Measurements from ENCODE around the gene CELF5.
"Not testable (repeated sequence)": the region's sequence is repeated elsewhere in the genome, so short reads cannot be mapped to it uniquely, and the experiment has no call there.

CELF5 gene

DNA sequence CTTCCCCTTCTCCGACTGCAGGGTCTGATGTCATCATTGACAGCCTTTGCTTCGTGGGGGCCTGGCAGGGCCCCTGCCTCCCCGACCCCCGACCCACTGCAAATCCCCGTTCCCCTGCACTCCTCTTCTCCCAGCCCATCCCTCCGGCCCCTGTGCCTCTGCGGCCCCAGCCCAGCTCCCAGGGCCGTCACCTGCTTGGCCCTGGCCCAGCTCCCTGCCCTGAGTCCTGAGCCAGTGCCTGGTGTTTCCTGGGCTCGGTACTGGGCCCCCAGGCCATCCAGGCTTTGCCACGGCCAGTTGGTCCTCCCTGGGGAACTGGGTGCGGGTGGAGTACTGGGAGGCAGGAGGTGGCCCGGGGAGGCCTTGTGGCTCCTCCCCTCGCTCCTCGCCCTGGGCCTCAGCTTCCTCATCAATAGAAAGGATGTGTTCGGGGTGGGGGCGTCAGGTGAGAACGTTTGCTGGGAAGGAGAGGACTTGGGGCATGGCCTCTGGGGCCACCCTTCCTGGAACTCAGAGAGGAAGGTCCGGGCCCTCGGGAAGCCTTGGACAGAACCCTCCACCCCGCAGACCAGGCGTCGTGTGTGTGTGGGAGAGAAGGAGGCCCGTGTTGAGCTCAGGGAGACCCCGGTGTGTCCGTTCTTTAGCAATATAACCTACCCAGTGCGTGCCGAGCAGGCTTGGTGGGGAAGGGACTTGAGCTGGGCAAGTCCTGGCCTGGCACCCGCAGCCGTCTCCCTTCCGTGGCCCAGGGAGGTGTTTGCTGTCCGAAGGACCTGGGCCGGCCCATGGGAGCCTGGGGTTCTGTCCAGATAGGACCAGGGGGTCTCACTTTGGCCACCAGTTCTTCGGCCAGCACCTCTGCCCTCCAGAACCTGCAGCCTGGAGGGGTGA lies 15.9 kb upstream of the CELF5 start:
- no peak for DNase-seq

DNA sequence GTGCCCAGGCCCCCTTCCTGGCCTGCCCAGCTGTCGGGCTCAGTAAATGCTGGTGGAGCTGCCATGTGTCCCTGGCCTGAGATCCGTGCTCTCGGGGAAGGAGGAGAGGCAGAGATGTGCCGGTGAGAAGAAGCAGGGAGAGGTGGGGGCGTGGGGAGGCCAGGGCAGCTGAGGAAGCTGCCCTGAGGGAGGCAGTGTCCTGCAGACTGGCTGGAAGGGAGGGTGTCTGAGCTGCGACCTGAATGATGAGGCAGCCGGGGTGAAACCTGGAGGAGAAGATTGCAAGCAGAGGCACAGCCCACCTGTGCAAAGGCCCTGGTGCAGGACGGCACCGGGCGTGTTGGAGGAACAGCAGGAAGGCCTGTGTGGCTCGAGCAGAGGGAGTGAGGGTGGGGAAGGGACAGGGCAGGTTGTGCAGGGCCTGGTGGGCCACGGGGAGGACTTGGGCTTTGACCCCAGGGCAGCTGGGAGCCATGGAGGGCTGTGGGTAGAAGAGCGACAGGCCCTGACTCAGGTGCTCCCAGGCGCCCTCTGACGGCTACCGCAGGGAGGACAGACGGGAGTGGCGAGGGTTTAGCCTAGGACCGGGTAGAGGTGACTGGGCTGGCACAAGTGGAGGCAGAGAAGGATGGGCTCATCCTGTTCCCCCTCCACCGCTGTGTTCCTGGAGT lies 14.0 kb upstream of the CELF5 start:
- DNase-seq: peak; percentile 89

DNA sequence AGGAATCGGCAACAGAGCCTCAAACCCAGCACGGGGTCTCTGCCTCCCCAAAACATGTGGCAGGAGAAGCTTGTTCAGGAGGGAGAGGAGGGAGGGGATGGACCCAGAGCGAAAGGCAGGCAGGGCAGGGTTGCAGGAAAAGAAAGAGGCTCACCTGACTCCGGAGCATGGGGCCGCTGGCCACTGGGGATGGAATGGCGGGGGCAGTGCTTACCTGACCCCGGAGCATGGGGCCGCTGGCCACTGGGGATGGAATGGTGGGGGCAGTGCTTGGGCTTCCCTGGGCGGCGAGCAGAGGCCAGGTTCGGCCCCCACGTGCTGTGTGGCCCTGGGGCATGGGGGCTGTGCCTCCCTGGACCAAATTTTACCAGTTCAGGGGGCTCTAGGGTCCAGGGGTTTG lies 13.3 kb upstream of the CELF5 start:
- DNase-seq: no peak

DNA sequence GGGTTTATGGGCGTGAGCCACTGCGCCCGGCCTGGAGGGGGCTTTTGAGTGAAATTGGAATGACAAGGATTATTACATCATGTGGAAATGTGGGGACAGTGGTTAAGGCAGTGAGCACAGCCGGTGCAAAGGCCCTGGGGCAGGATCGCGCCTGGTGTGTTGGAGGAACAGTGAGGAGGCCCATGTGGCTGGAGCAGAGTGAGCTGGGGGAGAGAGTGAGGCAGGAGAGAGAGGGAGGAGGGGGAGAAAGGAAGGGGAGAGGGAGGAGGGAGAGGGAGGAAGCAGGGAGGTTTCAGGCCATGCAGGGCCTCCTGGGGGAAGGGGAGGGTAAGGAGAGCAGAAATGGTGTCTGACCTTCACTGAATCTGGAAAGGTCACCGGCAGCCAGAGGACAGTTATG lies 11.3 kb upstream of the CELF5 start:
- no peak for DNase-seq

DNA sequence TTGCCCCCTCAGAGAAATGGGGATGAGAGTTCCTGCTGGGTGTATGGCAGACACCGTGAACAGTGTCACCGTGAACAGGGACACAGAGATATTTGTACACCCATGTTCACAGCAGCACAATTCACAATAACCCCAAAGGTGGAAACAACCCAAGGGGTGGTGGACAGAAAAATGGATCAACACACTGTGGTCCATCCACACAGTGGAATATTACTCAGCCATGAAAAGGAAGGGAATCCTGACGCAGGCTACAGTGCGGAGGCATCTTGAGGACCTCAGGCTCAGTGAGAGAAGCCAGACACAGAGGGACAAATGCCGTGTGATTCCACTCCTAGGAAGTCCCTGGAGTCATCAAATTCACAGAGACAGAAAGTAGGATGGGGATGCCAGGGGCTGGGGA lies 7.6 kb upstream of the CELF5 start:
- no peak for DNase-seq

DNA sequence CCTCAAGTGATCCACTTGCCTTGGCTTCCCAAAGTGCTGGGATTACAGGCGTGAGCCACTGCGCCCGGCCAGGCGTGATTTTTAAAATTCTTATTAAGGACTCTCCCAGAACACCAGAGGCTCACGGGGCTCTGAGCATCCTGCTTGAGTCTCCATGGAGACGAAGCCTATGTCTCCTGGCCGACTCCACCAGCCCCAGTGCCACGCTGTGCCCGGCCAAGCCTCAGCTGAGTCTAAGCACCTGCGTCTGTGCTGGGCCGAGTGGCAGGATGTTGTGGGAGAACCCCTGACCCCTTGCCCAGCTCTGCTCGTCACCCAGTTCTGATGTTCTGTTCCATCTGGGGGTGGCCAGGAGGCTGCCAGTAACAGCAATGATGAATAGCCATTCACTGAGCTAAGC lies 3.9 kb upstream of the CELF5 start:
- DNase-seq: no peak

DNA sequence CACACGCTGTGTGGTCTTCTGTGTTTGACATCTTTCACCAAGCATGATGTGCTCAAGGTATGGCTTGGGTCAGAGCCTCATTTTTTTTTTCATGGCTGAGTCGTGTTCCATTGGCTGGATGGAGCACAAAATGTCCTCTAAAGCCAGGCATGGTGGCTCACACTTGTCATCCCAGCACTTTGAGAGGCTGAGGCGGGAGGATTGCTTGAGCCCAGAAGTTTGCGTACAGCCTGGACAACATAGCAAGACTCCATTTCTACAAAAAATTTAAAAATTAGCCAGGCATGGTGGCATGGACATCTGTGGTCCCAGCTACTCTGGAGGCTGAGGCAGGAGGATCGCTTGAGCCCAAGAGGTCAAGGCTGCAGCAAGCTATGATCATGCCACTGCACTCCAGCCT lies 2.9 kb upstream of the CELF5 start:
- not testable (repeated sequence) for DNase-seq

DNA sequence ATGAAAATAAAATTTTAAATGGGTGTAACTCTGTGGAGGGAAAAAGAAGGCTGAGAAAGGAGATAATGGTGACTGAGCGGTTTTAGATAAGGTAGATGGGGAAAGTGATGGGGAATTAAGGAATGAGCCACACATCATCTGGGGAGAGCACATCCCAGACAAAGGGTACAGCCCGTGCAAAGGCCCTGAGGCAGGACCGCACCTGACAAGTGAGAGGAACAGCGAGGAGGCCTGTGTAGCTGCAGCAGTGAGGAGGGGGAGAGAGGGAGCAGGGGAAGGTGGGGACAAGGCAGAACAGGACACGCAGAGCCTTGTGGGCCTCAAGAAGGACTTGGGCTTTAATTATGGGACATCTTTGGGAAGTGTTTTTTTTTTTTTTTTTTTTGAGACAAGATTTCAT lies 1.8 kb upstream of the CELF5 start:
- DNase-seq: no peak

DNA sequence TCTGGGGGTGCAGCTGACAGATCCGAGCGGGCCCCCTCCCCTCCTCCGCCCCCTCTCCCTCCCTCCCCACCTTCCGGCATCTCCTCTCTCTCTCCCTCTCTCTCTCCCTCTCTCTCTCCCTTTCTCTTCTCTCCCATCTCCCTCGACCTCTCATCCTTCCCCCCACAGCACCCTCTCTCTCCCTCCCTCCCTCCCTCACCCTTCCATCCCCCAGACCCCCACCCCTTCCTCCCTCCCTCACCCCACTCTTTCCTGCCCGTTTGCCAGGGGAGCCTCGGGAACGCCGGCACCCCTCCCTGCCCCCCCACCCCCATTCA lies 666 bp downstream of the CELF5 start:
- no peak for DNase-seq

DNA sequence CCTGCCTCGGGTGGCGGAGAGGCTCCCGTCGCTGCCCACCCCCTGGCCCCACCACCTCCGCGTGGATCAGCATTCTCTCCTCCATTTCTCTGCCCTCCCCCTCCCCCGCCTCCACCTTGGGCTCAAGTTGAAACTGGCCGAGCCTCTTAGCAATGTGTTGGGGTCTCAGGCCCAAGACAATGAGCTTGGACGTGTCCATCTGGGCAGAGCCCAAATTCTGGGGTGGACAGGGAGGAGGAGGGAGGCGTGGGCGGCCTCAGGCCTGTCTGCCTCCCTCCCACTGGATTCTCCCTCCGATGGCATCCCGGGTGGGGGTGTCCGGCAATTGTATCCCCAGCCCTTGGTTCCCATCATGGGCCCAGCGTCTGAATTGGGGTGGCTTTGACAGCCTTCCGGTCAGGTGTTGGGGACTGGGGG lies 1.2 kb downstream of the CELF5 start:
- no peak for DNase-seq

DNA sequence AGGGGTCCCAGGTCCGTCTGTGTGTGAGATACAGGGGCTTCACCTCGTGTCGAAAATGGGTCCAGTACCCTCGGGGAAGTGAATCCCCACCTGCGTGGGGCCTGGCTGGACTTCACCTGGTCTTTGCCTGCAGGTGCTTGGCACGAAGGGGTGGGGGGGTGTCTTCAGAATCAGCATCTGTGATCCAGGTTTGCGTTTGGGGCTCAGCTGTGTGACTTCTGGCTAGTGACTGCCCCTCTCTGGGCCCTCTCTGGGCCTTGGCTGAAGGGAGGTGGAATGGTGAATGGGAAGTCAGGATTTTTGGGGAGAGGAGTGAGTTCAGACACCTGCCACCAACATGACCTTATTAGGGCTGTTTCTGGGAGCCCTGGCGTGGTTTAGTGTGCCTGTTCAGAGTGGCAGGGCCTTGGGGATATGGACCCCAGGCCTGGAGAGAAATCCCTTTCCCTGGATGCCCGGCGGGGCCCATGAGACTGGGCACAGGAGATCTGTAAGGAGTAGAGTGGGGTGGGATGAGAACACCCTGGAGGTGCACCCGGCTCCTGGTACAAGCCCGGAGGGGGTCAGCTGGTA lies 2.7 kb downstream of the CELF5 start:
- DNase-seq: no peak

DNA sequence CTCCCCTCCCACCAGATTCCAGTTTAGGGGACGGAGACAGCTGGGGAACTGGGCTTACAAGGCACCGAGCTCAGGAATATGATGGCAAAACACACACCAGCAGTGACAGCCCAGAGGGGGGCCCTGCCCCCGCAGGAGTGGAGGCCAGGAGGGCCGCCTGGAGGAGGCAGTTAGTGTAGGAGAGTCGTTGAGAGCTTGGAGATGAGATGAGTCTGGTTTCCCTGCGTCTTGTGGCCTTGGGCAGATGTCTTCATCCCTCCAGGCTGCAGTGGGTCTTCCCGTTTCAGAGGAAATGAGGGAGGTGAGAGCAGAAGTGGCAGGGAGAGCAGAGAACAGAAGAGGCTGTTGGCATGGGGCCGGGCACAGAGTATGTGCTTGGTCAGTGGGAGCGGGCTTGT lies 4.9 kb downstream of the CELF5 start:
- DNase-seq: no peak

DNA sequence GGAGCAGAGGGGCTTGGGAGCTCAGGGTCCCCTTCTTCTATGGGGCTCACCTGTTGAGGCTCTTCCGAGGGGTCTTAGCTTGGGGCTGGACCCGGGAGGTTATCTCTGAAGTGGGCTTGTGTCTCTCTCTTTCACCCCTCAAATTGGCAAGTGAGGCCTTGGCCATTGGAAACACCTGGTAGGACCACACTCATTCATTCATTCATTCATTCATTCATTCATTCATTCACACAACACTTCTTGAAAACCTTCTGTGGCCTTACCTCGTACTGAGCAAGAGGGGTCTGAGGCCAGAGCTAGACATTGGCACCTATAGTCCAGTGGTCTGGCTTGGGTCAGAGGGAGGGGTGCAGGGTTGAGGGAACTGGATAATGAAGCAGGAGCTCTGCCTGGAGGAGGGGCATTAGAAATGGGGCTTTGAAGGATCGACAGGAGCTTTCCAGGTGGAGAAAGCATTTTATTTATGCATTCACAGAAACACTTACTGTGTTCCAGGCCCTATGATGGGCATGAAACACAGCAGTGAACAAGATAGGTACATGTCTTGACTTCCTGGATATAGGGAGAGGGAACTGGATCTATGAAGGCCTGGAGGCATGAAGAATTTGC lies 5.5 kb downstream of the CELF5 start:
- DNase-seq: no peak

DNA sequence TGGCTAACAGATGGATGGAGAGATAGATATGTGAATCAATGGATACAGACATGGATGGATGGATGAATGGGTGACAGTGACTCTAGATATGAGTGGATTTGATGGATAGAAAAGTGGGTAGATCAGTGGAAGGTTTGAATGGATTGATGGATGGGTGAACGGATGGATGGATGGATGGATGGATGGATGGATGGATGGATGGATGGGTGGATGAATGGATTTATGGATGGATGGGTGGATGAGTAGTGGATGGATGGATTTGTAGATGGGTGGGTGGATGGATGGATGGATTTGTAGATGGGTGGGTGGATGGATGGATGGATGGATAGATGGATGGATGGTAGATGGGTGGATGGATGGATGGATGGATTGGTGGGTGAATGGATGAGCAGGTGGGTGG lies 6.8 kb downstream of the CELF5 start:
- no peak for DNase-seq

DNA sequence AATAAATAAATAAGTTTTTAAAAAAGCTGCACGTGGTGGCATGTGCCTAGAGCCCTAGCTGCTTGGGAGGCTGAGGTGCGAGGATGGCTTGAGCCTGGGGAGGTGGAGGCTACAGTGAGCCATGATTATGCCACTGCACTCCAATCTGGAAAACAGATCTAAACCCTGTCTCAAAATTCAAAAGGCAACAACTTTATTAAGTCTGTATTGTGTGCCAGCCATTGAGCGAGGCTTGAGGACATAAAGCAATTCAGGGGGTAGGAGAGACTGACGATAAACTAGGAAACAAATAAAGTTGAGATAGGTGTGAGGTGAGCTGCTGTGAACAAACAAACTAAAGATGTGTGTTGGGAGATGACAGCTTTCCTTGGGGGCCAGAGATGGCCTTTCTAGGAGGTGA lies 8.7 kb downstream of the CELF5 start:
- no peak for DNase-seq

DNA sequence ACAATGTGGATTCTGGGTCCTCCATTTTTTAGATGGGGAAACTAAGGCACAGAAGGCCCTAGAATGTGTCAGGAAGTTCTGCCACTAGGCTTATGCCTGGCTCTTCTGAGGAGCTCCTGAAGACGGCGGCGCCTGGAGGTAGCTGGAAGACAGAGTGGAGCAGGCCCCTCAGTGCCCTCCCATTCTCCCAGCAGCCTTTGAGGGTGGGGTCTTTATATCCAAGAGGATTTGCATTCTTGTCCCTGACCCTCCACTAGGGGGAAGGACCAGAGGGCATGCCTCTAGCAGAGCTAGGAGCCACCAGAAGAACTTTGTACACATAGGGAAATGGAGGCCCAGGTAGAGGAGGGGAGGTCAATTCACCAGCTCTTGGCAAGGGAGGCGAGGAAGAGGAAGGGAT lies 9.4 kb downstream of the CELF5 start:
- DNase-seq: no peak

DNA sequence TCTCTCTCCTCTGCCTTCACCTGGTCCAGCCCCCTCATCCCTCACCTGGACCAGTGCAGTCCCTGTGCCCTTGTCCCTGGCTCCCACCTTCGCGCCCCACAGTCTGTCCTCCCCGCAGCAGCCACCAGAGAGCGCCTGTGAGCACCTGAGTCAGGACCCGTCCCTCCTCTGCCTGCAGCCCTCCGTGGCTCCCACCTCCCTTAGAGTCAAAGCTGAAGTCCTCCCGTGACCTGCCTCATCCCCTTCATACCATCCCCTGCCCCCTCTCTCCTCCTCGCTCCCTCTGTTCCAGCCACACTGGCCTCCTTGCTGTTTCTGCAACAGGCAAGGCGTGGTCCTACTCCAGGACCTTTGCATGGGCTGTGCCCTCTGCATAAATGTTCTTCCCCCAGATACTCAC lies 10.3 kb downstream of the CELF5 start:
- no peak for DNase-seq

DNA sequence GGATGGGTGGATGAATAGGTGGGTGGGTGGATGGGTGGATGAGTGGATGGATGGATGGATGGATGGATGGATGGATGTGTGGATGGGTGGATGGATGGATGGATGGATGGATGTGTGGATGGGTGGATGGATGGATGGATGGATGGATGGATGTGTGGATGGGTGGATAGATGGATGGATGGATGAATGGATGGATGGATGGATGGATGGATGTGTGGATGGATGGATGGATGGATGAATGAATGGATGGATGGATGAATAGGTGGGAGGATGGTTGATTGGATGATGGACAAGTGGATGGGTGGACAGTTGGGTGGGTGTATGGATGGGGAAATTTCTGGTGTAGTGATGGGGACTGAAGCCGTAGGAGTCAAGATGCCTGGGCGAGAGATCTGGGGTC lies 11.1 kb downstream of the CELF5 start:
- not testable (repeated sequence) for DNase-seq

DNA sequence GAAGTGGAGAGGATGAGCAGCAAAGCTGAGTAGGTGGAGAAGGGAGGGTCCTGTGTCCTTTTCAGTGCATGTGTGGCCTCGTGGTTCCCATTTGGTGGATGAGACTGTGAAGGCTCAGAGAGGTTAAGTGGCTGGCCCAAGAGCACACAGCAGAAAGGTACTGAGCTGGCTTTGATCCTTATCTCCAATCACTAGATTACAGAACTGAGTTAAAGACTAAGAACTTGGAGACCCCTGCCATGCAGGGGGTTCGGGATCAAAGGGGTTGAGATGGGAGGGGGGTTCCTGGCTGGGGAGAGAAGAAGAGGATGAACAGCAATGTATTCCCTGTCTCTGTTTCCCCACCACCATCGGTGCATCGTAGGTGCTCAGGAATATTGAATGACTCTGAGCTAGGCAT lies 11.8 kb downstream of the CELF5 start:
- no peak for DNase-seq

DNA sequence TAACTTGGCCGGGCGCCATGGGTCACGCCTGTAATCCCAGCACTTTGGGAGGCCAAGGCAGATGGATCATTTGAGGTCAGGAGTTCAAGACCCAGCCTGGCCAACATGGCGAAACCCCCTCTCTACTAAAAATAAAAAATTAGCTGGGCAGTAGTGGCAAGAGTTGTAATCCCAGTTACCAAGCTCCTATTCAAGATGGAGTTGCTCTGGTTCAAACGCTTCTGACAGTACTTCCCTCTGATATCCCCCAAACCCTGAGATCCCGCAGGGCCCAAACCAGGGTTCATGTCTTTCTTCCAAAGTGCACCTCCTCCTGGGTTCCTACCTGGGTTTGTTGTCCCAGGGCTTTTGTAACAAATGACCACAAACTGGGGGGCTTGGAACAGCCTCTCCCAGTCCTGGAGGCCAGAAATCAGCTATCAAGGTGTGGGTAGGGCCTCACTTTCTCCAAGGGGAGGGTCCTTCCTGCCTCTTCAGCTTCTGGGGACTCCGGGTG lies 13.7 kb downstream of the CELF5 start:
- DNase-seq: no peak

DNA sequence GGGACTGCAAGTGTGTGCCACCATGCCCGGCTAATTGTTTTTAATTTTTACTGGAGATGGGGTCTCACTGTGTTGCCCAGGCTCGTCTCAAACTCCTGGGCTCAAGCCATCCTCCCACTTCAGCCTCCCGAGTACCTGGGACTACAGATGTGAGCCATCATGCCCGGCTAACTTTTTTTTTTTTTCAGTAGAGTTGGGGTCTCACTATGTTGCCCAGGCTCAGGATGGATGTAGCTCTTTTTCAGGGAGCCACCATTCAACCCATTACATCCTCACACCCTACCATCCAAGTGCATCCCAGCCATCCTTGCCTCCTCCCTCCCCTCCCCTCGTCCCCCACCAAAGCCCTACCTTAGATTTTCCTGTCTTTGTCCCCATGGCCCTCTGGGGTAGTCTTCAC lies 14.9 kb downstream of the CELF5 start:
- DNase-seq: no peak

DNA sequence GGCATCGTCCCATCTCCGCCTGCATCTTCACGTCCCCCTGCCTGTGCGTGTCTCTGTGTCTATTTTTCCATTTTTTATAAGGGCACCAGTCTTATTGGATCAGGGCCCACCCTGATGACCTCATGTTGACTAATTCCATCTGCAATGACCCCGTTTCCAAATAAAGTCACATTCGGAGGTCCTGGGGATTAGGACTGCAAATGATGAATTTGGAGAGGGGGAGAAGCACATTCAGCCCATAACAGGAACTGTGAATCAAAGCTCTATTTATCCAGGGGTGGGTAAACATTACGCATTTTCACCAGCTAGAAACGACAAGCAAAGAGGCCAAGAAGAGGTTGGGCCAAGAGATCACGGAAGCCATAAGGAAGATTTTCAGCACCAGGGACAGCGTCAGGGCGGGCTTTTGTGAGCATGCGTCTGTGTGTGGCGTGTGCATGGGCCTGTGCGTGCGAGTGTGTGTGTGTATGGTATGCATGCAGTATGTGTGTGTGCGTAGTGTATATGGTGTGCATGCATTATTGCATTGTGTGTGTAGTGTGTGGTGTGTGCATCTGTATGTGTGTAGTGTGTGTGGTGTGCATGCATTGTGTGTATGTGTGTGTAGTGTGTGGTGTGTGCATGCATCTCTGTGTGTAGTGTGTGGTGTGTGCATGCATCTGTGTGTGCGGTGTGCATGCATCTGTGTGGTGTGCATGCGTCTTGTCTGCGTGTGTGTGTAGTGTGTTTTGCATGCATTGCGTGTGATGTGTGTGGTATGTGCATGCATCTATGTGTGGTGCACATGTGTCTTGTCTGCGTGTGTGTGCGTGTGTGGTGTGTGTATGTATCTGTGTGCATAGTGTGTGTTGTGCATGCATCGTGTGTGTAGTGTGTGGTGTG lies 19.6 kb downstream of the CELF5 start:
- peak; percentile 77 for DNase-seq

DNA sequence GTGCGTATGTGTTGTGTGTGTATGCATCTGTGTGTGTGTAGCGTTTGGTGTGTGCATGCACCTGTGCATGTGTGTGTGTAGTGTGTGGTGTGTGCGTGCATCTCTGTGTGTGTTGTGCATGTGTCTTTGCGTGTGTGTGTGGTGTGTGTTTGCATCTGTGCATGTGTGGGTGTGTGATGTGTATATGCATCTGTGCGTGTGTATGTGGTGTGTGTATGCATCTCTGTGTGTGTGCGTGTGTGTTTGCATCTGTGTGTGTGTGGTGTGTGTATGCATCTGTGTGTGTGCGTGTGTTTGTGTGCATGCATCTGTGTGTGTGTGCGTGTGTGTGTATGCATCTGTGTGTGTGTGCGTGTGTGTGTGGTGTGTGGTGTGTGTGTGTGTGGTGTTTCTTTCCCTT lies 20.6 kb downstream of the CELF5 start:
- no peak for DNase-seq
